K562 (cell line): ENCODE data around the gene MSI1. TPM values are rescaled to one million over a fixed set of nuclear protein-coding genes. Genes with fewer than 3 reads are reported as not detected.

Experiments
- ATAC-seq: fragments of 200-7000 bp; cut with Tn5 transposase; 3 replicates; pipeline ENCODE4 v1.9.1; 2020; ENCODE audit warnings: moderate library complexity
- BruUV-seq: library from RNA; stranded (reverse); fragments of 400-500 nt; replicated peaks from 2 replicates; lab custom pipeline; 2021; lab: Mats Ljungman, UMichigan
- CTCF ChIA-PET: fragments of 300-600 bp; formaldehyde crosslinking; extraction: SDS; loops from one replicate; lab custom pipeline; 2021; ENCODE audit warnings: low intra/inter-chr PET ratio; lab: Yijun Ruan, JAX
- POLR2A ChIA-PET: fragments of 300-600, 350-650 bp; sonication (Branson Sonifier 250); formaldehyde crosslinking; extraction: SDS; loops from one replicate; lab custom pipeline; 2021; ENCODE audit warnings: antibody characterized with exemption, inconsistent platforms; lab: Yijun Ruan, JAX
- DNase-seq, 4 experiments: peaks; one replicate each; pipeline versions ENCODE4 v3.0.0 to v3.0.0-alpha.2; 2011 to 2018; ENCODE audit warnings: low spot score in 3 of 4, mixed read lengths in 3 of 4; ENCODE audit errors: extremely low read depth in 1 of 4
- FAIRE-seq: peaks from 2 replicates; lab custom pipeline; 2011; peaks lifted over from hg19 to GRCh38; lab: Jason Lieb, UNC
- H2AFZ ChIP-seq: 2 replicates; pipeline ENCODE4 v1.6.0; 2011; ENCODE audit warnings: low read depth, low read length, control low read depth, inconsistent platforms
- H3K27ac ChIP-seq: fragments of 200-600 bp; 3 replicates; pipeline ENCODE4 v1.8.0; 2011; ENCODE audit warnings: low read depth, mild to moderate bottlenecking, control low read depth, inconsistent platforms, low read length, moderate library complexity, mixed read lengths; ENCODE audit errors: extremely low read depth
- H3K27me3 ChIP-seq, 2 experiments: fragments of 300-600 bp in 1 of 2; 2 replicates in 1 of 2; 3 replicates in 1 of 2; pipeline versions ENCODE4 v1.6.0 to v1.8.0; 2011; ENCODE audit warnings: inconsistent platforms in 2 of 2, low read length in 2 of 2, mild to moderate bottlenecking in 1 of 2, mixed read lengths in 1 of 2, moderate library complexity in 1 of 2; ENCODE audit not compliant: control insufficient read depth in 2 of 2, insufficient read depth in 2 of 2
- H3K36me3 ChIP-seq: fragments of 300-600 bp; 3 replicates; pipeline ENCODE4 v1.8.0; 2011; ENCODE audit warnings: mild to moderate bottlenecking, low read length, inconsistent platforms; ENCODE audit not compliant: control insufficient read depth, insufficient read depth
- H3K4me1 ChIP-seq, 2 experiments: fragments of 200-600 bp in 1 of 2; replicated peaks in 1 of 2; 2 replicates in 1 of 2; 3 replicates in 1 of 2; pipeline versions ENCODE4 v1.5.1 to v1.8.0; 2011; ENCODE audit warnings: inconsistent platforms in 2 of 2, low read length in 2 of 2, mild to moderate bottlenecking in 1 of 2, mixed read lengths in 1 of 2, moderate library complexity in 1 of 2; ENCODE audit not compliant: control insufficient read depth in 2 of 2, insufficient read depth in 2 of 2
- H3K4me2 ChIP-seq: 2 replicates; pipeline ENCODE4 v1.6.1; 2011; ENCODE audit warnings: low read length, control low read depth, inconsistent platforms, mixed read lengths; ENCODE audit not compliant: insufficient read depth
- H3K4me3 ChIP-seq: fragments of 200-600 bp; sonication (generic), shearing (Covaris generic); 2 replicates; pipeline ENCODE4 v1.5.1; 2016; ENCODE audit warnings: control low read depth, inconsistent platforms
- H3K79me2 ChIP-seq: fragments of 200-600 bp; 3 replicates; pipeline ENCODE4 v1.8.0; 2011; ENCODE audit warnings: low read length, inconsistent platforms; ENCODE audit not compliant: control insufficient read depth, insufficient read depth
- H3K9ac ChIP-seq, 2 experiments: 2 replicates each; pipeline versions ENCODE4 v1.6.0 to v1.6.1; 2011; ENCODE audit warnings: low read depth in 2 of 2, low read length in 2 of 2, control low read depth in 1 of 2, inconsistent platforms in 1 of 2, mild to moderate bottlenecking in 1 of 2, mixed read lengths in 1 of 2; ENCODE audit not compliant: insufficient read depth in 1 of 2
- H3K9me1 ChIP-seq: one replicate; pipeline ENCODE4 v1.6.0; 2011; ENCODE audit warnings: inconsistent platforms, mild to moderate bottlenecking, low read length, moderate library complexity; ENCODE audit not compliant: control insufficient read depth, insufficient read depth
- H3K9me3 ChIP-seq: replicated peaks from 2 replicates; pipeline ENCODE4 v1.5.1; 2011; ENCODE audit warnings: low read depth, low read length, inconsistent platforms; ENCODE audit not compliant: control insufficient read depth, insufficient read depth
- H4K20me1 ChIP-seq: replicated peaks from 2 replicates; pipeline ENCODE4 v1.6.1; 2011; ENCODE audit warnings: low read length, inconsistent platforms, mixed read lengths; ENCODE audit not compliant: control insufficient read depth, insufficient read depth
- BCOR ChIP-seq: fragments of 450-650 bp; IDR thresholded peaks from 2 replicates; pipeline ENCODE4 v1.6.1; 2016
- KDM2B ChIP-seq: fragments of 250-450 bp; sonication (Bioruptor Pico); IDR thresholded peaks from 2 replicates; pipeline ENCODE4 v1.8.0; 2021; ENCODE audit warnings: mild to moderate bottlenecking, moderate library complexity
- NR2F6 ChIP-seq: fragments of 450-650 bp; formaldehyde crosslinking; IDR thresholded peaks from 2 replicates; pipeline ENCODE4 v1.4.0; 2020; ENCODE audit warnings: mild to moderate bottlenecking
- PHB2 ChIP-seq: fragments of 450-650 bp; IDR thresholded peaks from 2 replicates; pipeline ENCODE4 v1.6.1; 2017; ENCODE audit warnings: low read depth
- RBM25 ChIP-seq: fragments of 200-400 bp; formaldehyde crosslinking; IDR thresholded peaks from 2 replicates; pipeline ENCODE4 v1.6.1; 2018; ENCODE audit warnings: low read length, low read depth, moderate library complexity; ENCODE audit not compliant: severe bottlenecking
- ZKSCAN3 ChIP-seq: fragments of 250-450 bp; sonication (Bioruptor Pico); IDR thresholded peaks from 2 replicates; pipeline ENCODE4 v1.4.0; 2020
- WGBS: fragments of 100-300 bp; shearing (Covaris generic); methylation state at CpG from one replicate; pipeline ENCODE4 v1.1.6; 2016; ENCODE audit warnings: low coverage, mixed read lengths; ENCODE audit not compliant: insufficient coverage; ENCODE audit errors: missing lambda C conversion rate; 5-methylcytosine and 5-hydroxymethylcytosine counted together
- in situ Hi-C: fragments of 300-500 bp; cut with MboI; formaldehyde crosslinking; loops from 4 replicates; pipeline ENCODE4 v1.15.0; 2018; ENCODE audit warnings: inconsistent platforms, mixed read lengths
- intact Hi-C: fragments of 100-400 bp; cut with micrococcal nuclease; formaldehyde crosslinking; loops from 2 replicates; pipeline ENCODE4 v1.14.2; 2022
- polyA plus RNA-seq, 8 experiments: library from polyadenylated mRNA; depleted of rRNA in 4 of 8; stranded (reverse) in 5 of 8; unstranded in 3 of 8; fragments of >200 nt; fragmentation: Nextera tagmentation in 2 of 8; fragmentation: Illumina TruSeq in 1 of 8; extraction: Ambion mirVana in 2 of 8; extraction: Trizol in 1 of 8; gene quantifications; 2 replicates each; pipeline versions ENCODE4 v1.2.1 to v1.2.3, GENCODE V29; 2011 to 2014; ENCODE audit warnings: inconsistent platforms in 1 of 8, missing spikeins in 1 of 8
- total RNA-seq, 7 experiments: library from RNA; depleted of rRNA in 6 of 7; stranded (reverse); fragments of >200 nt in 6 of 7; fragmentation: Illumina TruSeq in 2 of 7; extraction: Trizol in 2 of 7; gene quantifications; 2 replicates each; pipeline versions ENCODE4 v1.2.1 to v1.2.3, GENCODE V29; 2011 to 2021; ENCODE audit warnings: low replicate concordance in 1 of 7
- TF ChIP-seq, protein P1 (sequence below): IDR thresholded peaks from 2 replicates; pipeline ENCODE4 v1.6.1; 2016; ENCODE audit warnings: missing genetic modification characterization, missing compliant biosample characterization

MSI1 gene
- total and polyA plus RNA-seq, 9 of the 15 experiments (the other 6 are each of a cell fraction or from before 2014, with no cell fraction given), result 0.16 TPM; not detected in 8

DNA sequence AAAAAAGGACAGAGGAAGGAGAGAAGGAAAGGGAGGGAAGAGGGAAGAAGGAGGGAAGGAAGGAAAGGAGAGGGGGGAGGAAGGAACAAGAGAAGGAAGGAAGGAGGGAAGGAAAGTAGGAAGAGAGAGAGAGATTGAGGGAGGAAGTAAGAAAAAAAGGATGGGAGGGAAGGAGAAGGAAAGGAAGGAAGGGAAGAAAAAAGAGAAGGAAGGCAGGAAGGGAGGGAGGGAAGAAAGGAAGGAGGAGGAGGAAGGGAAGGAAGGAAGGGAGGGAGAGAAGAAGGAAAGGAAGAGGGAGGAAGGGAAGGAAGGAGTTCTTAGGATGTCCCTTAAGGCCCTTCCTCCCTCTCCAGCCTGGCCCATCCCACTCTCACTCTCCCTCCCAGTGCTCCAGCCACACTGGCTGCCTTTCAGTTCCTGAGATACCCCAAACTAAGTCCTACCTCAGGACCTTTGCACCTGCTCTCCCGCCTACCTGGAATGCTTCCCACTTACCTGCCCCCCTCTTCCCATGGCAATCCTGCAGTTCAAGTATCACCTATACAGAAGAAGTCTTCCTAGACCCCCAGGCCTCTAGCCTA, 21.7 kb upstream of the MSI1 start:
- Histone ChIP-seq H3K9me3 (no peaks in the 10 kb centered on the region), H3K79me2 (no peaks in the 10 kb centered on the region), H4K20me1 (peaks cover 6% of the 10 kb centered on the region; the same call in 1 of the 2 replicates), H3K9me1 (no peaks in the 10 kb centered on the region), H3K9ac (no peak overlapping the region), H2AFZ (no peak overlapping the region), H3K27me3 (peaks cover 21 to 45% of the 10 kb centered on the region in 2 experiments), H3K27ac (no peak overlapping the region), H3K4me3 (no peak overlapping the region), H3K4me1 (peaks cover 0 to 6% of the 10 kb centered on the region in 2 experiments; a peak in 2 of 5 replicates), H3K36me3 (no peaks in the 10 kb centered on the region), H3K4me2 (no peak overlapping the region)
- FAIRE-seq (no peak), ATAC-seq (no peak), DNase-seq (no peak)
- POLR2A ChIA-PET, result interaction anchor here (1.0 kb wide), 1 partner anchor 9 kb away, joined by 3 read pairs; no protein-coding TSS in a partner anchor
- WGBS, result 0% methylated on average over 1 of the region's 1 CpG
- in situ Hi-C loops, result no loop called here
- TF ChIP-seq BCOR, result peak; percentile 55; the same call in 1 of the 2 replicates
- TF ChIP-seq RBM25, result peak; percentile 87
- TF ChIP-seq KDM2B, result no peak
- peak; percentile 46; the same call in 1 of the 2 replicates for TF ChIP-seq ZKSCAN3 (CRISPR knock-in tag)
- TF ChIP-seq, protein P1, sequence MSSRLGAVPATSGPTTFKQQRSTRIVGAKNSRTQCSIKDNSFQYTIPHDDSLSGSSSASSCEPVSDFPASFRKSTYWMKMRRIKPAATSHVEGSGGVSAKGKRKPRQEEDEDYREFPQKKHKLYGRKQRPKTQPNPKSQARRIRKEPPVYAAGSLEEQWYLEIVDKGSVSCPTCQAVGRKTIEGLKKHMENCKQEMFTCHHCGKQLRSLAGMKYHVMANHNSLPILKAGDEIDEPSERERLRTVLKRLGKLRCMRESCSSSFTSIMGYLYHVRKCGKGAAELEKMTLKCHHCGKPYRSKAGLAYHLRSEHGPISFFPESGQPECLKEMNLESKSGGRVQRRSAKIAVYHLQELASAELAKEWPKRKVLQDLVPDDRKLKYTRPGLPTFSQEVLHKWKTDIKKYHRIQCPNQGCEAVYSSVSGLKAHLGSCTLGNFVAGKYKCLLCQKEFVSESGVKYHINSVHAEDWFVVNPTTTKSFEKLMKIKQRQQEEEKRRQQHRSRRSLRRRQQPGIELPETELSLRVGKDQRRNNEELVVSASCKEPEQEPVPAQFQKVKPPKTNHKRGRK (tag), result peak; percentile 71
- TF ChIP-seq PHB2, result no peak
- no peak for TF ChIP-seq NR2F6
- CTCF ChIA-PET, result interaction anchor here (0.7 kb wide), 1 partner anchor 38 kb away, joined by 4 read pairs; no protein-coding TSS in a partner anchor
- no TSS peak for BruUV-seq
- intact Hi-C loops, result no loop called here
